IMR-90 (cell line): ENCODE data around the gene ABCA12. TPM values are rescaled to one million over a fixed set of nuclear protein-coding genes. Genes with fewer than 3 reads are reported as not detected.

Source experiments
- ATAC-seq: fragments of 200-7000 bp; cut with Tn5 transposase; 2 replicates; pipeline ENCODE4 v1.9.1; 2020; ENCODE audit warnings: low read depth, mild to moderate bottlenecking, moderate library complexity
- BruUV-seq: library from RNA; stranded (reverse); fragments of 400-500 nt; replicated peaks from 2 replicates; lab custom pipeline; 2021; lab: Mats Ljungman, UMichigan
- CTCF ChIA-PET: fragments of 300-600 bp; formaldehyde crosslinking; extraction: SDS; loops from one replicate; lab custom pipeline; 2021; ENCODE audit warnings: antibody characterized with exemption; lab: Yijun Ruan, JAX
- POLR2A ChIA-PET: fragments of 300-600 bp; sonication (Branson Sonifier 250); formaldehyde crosslinking; loops from one replicate; lab custom pipeline; 2022; ENCODE audit warnings: antibody characterized with exemption; ENCODE audit not compliant: unreplicated experiment; lab: Charles Lee
- DNase-seq: peaks from one replicate; pipeline ENCODE4 v3.0.0; 2013
- H2AFZ ChIP-seq: replicated peaks from 2 replicates; pipeline ENCODE3; 2013; ENCODE audit warnings: low read length, mild to moderate bottlenecking; ENCODE audit not compliant: poor library complexity
- H2AK5ac ChIP-seq: 2 replicates; pipeline ENCODE4 v1.6.1; 2013; ENCODE audit warnings: low read depth, low read length, inconsistent platforms
- H2AK9ac ChIP-seq: replicated peaks from 2 replicates; pipeline ENCODE3; 2013; ENCODE audit warnings: mild to moderate bottlenecking, low read depth, low read length, moderate library complexity; ENCODE audit not compliant: poor library complexity
- H2BK120ac ChIP-seq: 2 replicates; pipeline ENCODE4 v1.6.1; 2013; ENCODE audit warnings: low read depth, low read length, inconsistent platforms
- H2BK15ac ChIP-seq: 3 replicates; pipeline ENCODE4 v1.6.1; 2013; ENCODE audit warnings: low read depth, low read length, inconsistent platforms
- H2BK20ac ChIP-seq: 2 replicates; pipeline ENCODE4 v1.6.1; 2013; ENCODE audit warnings: low read depth, mild to moderate bottlenecking, inconsistent platforms, low read length, moderate library complexity
- H2BK5ac ChIP-seq: 2 replicates; pipeline ENCODE4 v1.6.1; 2013; ENCODE audit warnings: mild to moderate bottlenecking, low read depth, low read length, inconsistent platforms; ENCODE audit not compliant: poor library complexity, severe bottlenecking
- H3K14ac ChIP-seq: replicated peaks from 2 replicates; pipeline ENCODE4 v1.6.1; 2013; ENCODE audit warnings: low read depth, low read length, inconsistent platforms
- H3K18ac ChIP-seq: 2 replicates; pipeline ENCODE4 v1.6.1; 2013; ENCODE audit warnings: low read depth, low read length, control low read depth
- H3K23ac ChIP-seq: 2 replicates; pipeline ENCODE4 v1.6.1; 2013; ENCODE audit warnings: low read depth, low read length, inconsistent platforms
- H3K27ac ChIP-seq: 2 replicates; pipeline ENCODE4 v1.5.1; 2013; ENCODE audit warnings: mild to moderate bottlenecking, control low read depth, low read length; ENCODE audit not compliant: insufficient read depth
- H3K27me3 ChIP-seq: 2 replicates; pipeline ENCODE4 v1.6.1; 2013; ENCODE audit warnings: low read length; ENCODE audit not compliant: control insufficient read depth, insufficient read depth
- H3K36me3 ChIP-seq: 2 replicates; pipeline ENCODE4 v1.6.1; 2013; ENCODE audit warnings: low read length, mixed read lengths; ENCODE audit not compliant: control insufficient read depth, insufficient read depth
- H3K4ac ChIP-seq: 2 replicates; pipeline ENCODE4 v1.6.1; 2013; ENCODE audit warnings: low read depth, low read length, inconsistent platforms
- H3K4me1 ChIP-seq: 2 replicates; pipeline ENCODE4 v1.6.1; 2013; ENCODE audit warnings: low read length, mixed read lengths; ENCODE audit not compliant: control insufficient read depth, insufficient read depth
- H3K4me2 ChIP-seq: 2 replicates; pipeline ENCODE4 v1.6.1; 2013; ENCODE audit warnings: low read depth, mild to moderate bottlenecking, control low read depth, low read length, moderate library complexity
- H3K4me3 ChIP-seq: 2 replicates; pipeline ENCODE4 v1.5.1; 2013; ENCODE audit warnings: low read depth, mild to moderate bottlenecking, control low read depth, low read length, moderate library complexity; ENCODE audit not compliant: insufficient read depth
- H3K56ac ChIP-seq: 2 replicates; pipeline ENCODE4 v1.6.1; 2013; ENCODE audit warnings: low read length, inconsistent platforms; ENCODE audit not compliant: insufficient read depth; ENCODE audit errors: extremely low read depth
- H3K79me1 ChIP-seq, 2 experiments: 2 replicates each; pipeline ENCODE4 v1.6.1; 2013; ENCODE audit warnings: low read length in 2 of 2, inconsistent platforms in 1 of 2, low read depth in 1 of 2
- H3K9ac ChIP-seq: 2 replicates; pipeline ENCODE4 v1.6.1; 2013; ENCODE audit warnings: low read depth, low read length, control low read depth
- H3K9me1 ChIP-seq: 2 replicates; pipeline ENCODE4 v1.6.1; 2013; ENCODE audit warnings: low read length, inconsistent platforms; ENCODE audit not compliant: insufficient read depth
- H3K9me3 ChIP-seq: 2 replicates; pipeline ENCODE4 v1.6.1; 2013; ENCODE audit warnings: low read length; ENCODE audit not compliant: control insufficient read depth, insufficient read depth
- H4K20me1 ChIP-seq: 2 replicates; pipeline ENCODE4 v1.6.1; 2013; ENCODE audit warnings: low read length, inconsistent platforms; ENCODE audit not compliant: insufficient read depth
- H4K5ac ChIP-seq: 2 replicates; pipeline ENCODE4 v1.6.1; 2013; ENCODE audit warnings: mild to moderate bottlenecking, low read depth, low read length, control low read depth
- H4K8ac ChIP-seq, 2 experiments: 2 replicates each; pipeline ENCODE4 v1.6.1; 2013; ENCODE audit warnings: low read depth in 2 of 2, low read length in 2 of 2, control low read depth in 1 of 2, inconsistent platforms in 1 of 2
- H4K91ac ChIP-seq: 2 replicates; pipeline ENCODE4 v1.6.1; 2013; ENCODE audit warnings: low read depth, low read length, inconsistent platforms; ENCODE audit not compliant: insufficient read depth
- BHLHE40 ChIP-seq: fragments of 150-350 bp; IDR thresholded peaks from 2 replicates; pipeline ENCODE4 v1.6.1; 2016; ENCODE audit warnings: mild to moderate bottlenecking, low read depth, low read length
- CEBPB ChIP-seq: IDR thresholded peaks from 2 replicates; pipeline ENCODE4 v1.6.1; 2012; ENCODE audit warnings: low read depth, low read length, improper control_type of control experiment
- CHD1 ChIP-seq: IDR thresholded peaks from 2 replicates; pipeline ENCODE4 v1.6.1; 2012; ENCODE audit warnings: low read depth, low read length, improper control_type of control experiment
- CTCF ChIP-seq: conservative IDR thresholded peaks from 2 replicates; pipeline ENCODE4 v1.5.1; 2012; ENCODE audit warnings: mild to moderate bottlenecking, low read depth, low read length, improper control_type of control experiment
- ELK1 ChIP-seq: fragments of 150-350 bp; IDR thresholded peaks from 2 replicates; pipeline ENCODE4 v1.6.1; 2016; ENCODE audit warnings: low read depth, mild to moderate bottlenecking, low read length, moderate library complexity, borderline replicate concordance
- MAFK ChIP-seq: IDR thresholded peaks from 2 replicates; pipeline ENCODE4 v1.6.1; 2012; ENCODE audit warnings: low read depth, low read length, improper control_type of control experiment
- MXI1 ChIP-seq: IDR thresholded peaks from 2 replicates; pipeline ENCODE4 v1.6.1; 2012; ENCODE audit warnings: low read depth, mild to moderate bottlenecking, low read length, moderate library complexity, borderline replicate concordance
- NFE2L2 ChIP-seq: fragments of 150-350 bp; IDR thresholded peaks from 2 replicates; pipeline ENCODE4 v1.6.1; 2016; ENCODE audit warnings: low read depth, mild to moderate bottlenecking, low read length
- POLR2A ChIP-seq: IDR thresholded peaks from 2 replicates; pipeline ENCODE4 v1.6.1; 2012; ENCODE audit warnings: mild to moderate bottlenecking, low read depth, low read length
- RAD21 ChIP-seq: IDR thresholded peaks from 2 replicates; pipeline ENCODE4 v1.6.1; 2012; ENCODE audit warnings: low read length, improper control_type of control experiment
- RCOR1 ChIP-seq: IDR thresholded peaks from 2 replicates; pipeline ENCODE4 v1.6.1; 2012; ENCODE audit warnings: mild to moderate bottlenecking, low read length, improper control_type of control experiment; ENCODE audit not compliant: insufficient replicate concordance
- WGBS, 2 experiments: methylation state at CpG; one replicate each; pipeline versions ENCODE4 v1.1.5 to v1.1.7; 2013; ENCODE audit warnings: missing lambda C conversion rate in 2 of 2; ENCODE audit not compliant: insufficient read length in 1 of 2; ENCODE audit errors: extremely low coverage in 2 of 2; 5-methylcytosine and 5-hydroxymethylcytosine counted together
- dilution Hi-C: fragments of 300-500 bp; cut with HindIII; formaldehyde crosslinking; loops from one replicate; pipeline ENCODE4 v1.14.3; 2018; ENCODE audit warnings: low sequenced_read_pairs; ENCODE audit not compliant: unreplicated experiment
- in situ Hi-C: fragments of 300-500 bp; cut with MboI; formaldehyde crosslinking; loops from 3 replicates; pipeline ENCODE4 v1.14.3; 2019; ENCODE audit warnings: low sequenced_read_pairs, inconsistent platforms, mixed read lengths
- intact Hi-C: fragments of 100-400 bp; cut with micrococcal nuclease; formaldehyde crosslinking; loops from 2 replicates; pipeline ENCODE4 v1.10.0; 2022
- polyA plus RNA-seq, 3 experiments: library from polyadenylated mRNA; depleted of rRNA; stranded (reverse); fragments of >200 nt; gene quantifications; 2 replicates each; pipeline ENCODE4 v1.2.3, GENCODE V29; 2012; ENCODE audit warnings: low replicate concordance in 1 of 3
- total RNA-seq: library from RNA; depleted of rRNA; stranded (reverse); fragments of >200 nt; gene quantifications from 2 replicates; pipeline ENCODE4 v1.2.3, GENCODE V29; 2012

The ABCA12 gene
- total and polyA plus RNA-seq, 2 of the 4 experiments (the other 2 are of a cell fraction) = under 0.01 TPM; not detected in 1

- BruUV-seq = no TSS peak
- in situ Hi-C loops = no loop called here
- no peak overlapping the region for H3K56ac ChIP-seq
Observed at GRCh38 chr2:214881647-214882202, 256.7 kb downstream of the ABCA12 start.

More at GRCh38 chr2:214881647-214882202, 256.7 kb downstream of the ABCA12 start:
- H3K14ac ChIP-seq = no peak overlapping the region
- H4K5ac ChIP-seq = no peak overlapping the region
- no peak overlapping the region for H2AFZ ChIP-seq
- no peak overlapping the region for H2BK120ac ChIP-seq
- H3K9me3 ChIP-seq = no peaks in the 10 kb centered on the region
- CTCF ChIA-PET = interaction anchor here (0.8 kb wide), 1 partner anchor 345 kb away, joined by 4 read pairs; no protein-coding TSS in a partner anchor
- DNase-seq = no peak
- no peak overlapping the region for H2AK5ac ChIP-seq
- H3K4me1 ChIP-seq = no peaks in the 10 kb centered on the region
- H3K79me1 ChIP-seq = no peaks in the 10 kb centered on the region
- no peak overlapping the region for H3K4ac ChIP-seq
- POLR2A ChIA-PET = no interaction called here
- no peak overlapping the region for H2AK9ac ChIP-seq
- no peak overlapping the region for H4K8ac ChIP-seq
- H3K4me2 ChIP-seq = no peak overlapping the region
- no peak overlapping the region for H4K91ac ChIP-seq
- intact Hi-C loops = no loop called here
- no peak overlapping the region for H2BK20ac ChIP-seq
- no peaks in the 10 kb centered on the region for H3K36me3 ChIP-seq
- no peak overlapping the region for H2BK15ac ChIP-seq
- H3K4me3 ChIP-seq = no peak overlapping the region
- no peak overlapping the region for H3K9ac ChIP-seq
- H3K9me1 ChIP-seq = no peaks in the 10 kb centered on the region
- H2BK5ac ChIP-seq = no peak overlapping the region
- dilution Hi-C loops = no loop called here
- no peak overlapping the region for H3K27ac ChIP-seq
- no peak for ATAC-seq
- WGBS, 2 experiments = 95% methylated on average over 3 of the region's 6 CpGs; no CpG with 5 or more reads in 1 of the 2 experiments
- no peak for TF ChIP-seq CEBPB
- no peak for TF ChIP-seq MXI1
- TF ChIP-seq POLR2A = no peak
- TF ChIP-seq ELK1 = no peak
- TF ChIP-seq RCOR1 = no peak
- TF ChIP-seq BHLHE40 = no peak
- no peak for TF ChIP-seq CHD1
- TF ChIP-seq RAD21 = no peak
- TF ChIP-seq MAFK = no peak
- TF ChIP-seq CTCF = no peak
- TF ChIP-seq NFE2L2 = no peak
- no peak overlapping the region for H3K18ac ChIP-seq
- no peak overlapping the region for H3K23ac ChIP-seq
- no peaks in the 10 kb centered on the region for H3K27me3 ChIP-seq
- no peaks in the 10 kb centered on the region for H4K20me1 ChIP-seq
